ENCODE data around the gene CLIP2. TPM values are rescaled to one million over a fixed set of nuclear protein-coding genes. Genes with fewer than 3 reads are reported as not detected.

CLIP2 gene
- total RNA-seq, 4 donors from 2014 or later, result 35.4 to 212 (median 76.6) TPM

DNA sequence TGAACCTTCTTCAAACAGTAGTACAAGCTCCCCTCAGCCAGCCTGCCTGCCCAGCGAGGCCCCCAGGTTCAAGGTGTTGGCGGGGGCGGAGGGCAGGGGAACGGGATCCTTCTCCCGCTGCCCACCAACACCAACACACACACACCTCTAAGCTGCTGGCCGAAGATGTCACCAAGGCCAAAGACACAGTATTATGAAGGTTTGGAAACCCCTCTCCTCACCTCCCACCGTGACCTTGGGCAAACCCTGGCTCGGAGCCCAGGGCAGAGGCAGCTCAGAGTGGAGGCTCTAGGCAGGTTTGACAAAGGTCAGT, 115.1 kb downstream of the CLIP2 start:
- Histone ChIP-seq H3K36me3 (peaks cover 0 to 48% (median 0%) of the 10 kb centered on the region in 3 donors), H3K27me3 (no peaks in the 10 kb centered on the region), H3K27ac (no peak overlapping the region), H3K4me3 (no peak overlapping the region), H3K9me3 (no peaks in the 10 kb centered on the region), H3K4me1 (no peaks in the 10 kb centered on the region)
- DNase-seq, result no peak
- no peak for TF ChIP-seq POLR2A (IDR thresholded peaks at IDR 0.05)

DNA sequence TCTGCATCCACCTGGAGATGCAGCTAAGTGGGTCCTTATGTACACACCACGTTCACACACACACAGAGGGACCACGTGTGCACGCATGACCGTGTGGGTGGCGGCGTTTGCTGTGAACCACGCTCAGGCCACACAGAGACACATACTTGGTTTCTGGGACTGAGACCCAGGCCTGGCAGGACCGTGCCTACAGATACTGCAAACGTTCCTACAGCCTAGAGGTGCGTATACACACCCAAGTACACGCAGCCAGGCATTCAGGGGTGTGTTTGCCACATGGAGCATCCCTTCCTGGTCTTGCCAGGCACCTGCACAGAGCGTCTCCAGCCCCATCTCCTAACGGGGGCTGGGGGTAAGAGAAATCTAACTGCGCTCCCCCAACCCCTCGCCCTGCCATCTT, 115.5 kb downstream of the CLIP2 start:
- Histone ChIP-seq H3K36me3 (peaks cover 0 to 48% (median 0%) of the 10 kb centered on the region in 3 donors), H3K4me3 (no peak overlapping the region), H3K27me3 (no peaks in the 10 kb centered on the region), H3K4me1 (no peaks in the 10 kb centered on the region), H3K27ac (no peak overlapping the region), H3K9me3 (no peaks in the 10 kb centered on the region)
- TF ChIP-seq POLR2A (IDR thresholded peaks at IDR 0.05), result no peak
- TF ChIP-seq, protein P1, sequence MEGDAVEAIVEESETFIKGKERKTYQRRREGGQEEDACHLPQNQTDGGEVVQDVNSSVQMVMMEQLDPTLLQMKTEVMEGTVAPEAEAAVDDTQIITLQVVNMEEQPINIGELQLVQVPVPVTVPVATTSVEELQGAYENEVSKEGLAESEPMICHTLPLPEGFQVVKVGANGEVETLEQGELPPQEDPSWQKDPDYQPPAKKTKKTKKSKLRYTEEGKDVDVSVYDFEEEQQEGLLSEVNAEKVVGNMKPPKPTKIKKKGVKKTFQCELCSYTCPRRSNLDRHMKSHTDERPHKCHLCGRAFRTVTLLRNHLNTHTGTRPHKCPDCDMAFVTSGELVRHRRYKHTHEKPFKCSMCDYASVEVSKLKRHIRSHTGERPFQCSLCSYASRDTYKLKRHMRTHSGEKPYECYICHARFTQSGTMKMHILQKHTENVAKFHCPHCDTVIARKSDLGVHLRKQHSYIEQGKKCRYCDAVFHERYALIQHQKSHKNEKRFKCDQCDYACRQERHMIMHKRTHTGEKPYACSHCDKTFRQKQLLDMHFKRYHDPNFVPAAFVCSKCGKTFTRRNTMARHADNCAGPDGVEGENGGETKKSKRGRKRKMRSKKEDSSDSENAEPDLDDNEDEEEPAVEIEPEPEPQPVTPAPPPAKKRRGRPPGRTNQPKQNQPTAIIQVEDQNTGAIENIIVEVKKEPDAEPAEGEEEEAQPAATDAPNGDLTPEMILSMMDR (IDR thresholded peaks at IDR 0.05), result no peak
- DNase-seq, result no peak

DNA sequence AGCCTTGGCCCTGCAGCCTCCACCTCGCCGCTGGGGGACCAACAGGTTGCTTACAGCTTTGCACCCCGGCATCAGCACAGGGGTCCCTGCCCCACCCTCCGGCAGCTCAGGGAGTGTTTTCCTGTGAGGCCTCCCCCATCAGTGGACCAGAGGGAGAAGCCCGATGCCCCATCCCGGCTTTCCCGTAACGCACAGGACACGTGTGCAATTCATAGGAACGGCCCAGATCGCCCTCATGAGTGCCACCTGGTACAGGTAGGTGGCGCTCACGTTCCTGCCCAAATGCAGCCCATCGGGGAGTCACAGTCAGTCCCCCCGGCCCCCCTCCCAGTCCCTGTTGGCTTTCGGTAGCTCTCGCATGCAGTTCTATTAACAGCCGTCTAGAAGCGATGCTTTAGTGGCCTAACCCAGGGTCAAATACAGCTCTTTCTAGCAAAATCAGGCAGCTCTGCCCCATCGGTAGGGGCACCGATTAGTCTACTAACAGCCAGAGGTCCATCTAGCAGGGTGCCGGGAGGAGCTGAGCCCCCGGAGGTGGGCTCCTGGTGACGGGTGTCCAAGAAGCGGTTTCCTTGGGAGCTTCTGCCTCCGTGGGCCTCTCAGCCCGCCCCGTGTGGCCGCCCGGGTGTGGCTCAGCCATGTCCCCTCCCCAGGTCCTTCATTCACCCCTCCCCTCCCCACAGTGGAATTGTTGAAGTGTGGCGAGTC, 116.1 kb downstream of the CLIP2 start:
- no peak overlapping the region for H3K27ac ChIP-seq
- H3K9me3 ChIP-seq, result no peaks in the 10 kb centered on the region
- no peaks in the 10 kb centered on the region for H3K27me3 ChIP-seq
- no peak for DNase-seq
- H3K4me1 ChIP-seq, result no peaks in the 10 kb centered on the region
- no peak overlapping the region for H3K4me3 ChIP-seq
- H3K36me3 ChIP-seq, result peaks cover 0 to 44% (median 0%) of the 10 kb centered on the region in 3 donors
- no peak for TF ChIP-seq POLR2A (IDR thresholded peaks at IDR 0.05)
- TF ChIP-seq, protein P1 (IDR thresholded peaks at IDR 0.05), result peak in 2 of 6 experiments; percentile 15 to 24

DNA sequence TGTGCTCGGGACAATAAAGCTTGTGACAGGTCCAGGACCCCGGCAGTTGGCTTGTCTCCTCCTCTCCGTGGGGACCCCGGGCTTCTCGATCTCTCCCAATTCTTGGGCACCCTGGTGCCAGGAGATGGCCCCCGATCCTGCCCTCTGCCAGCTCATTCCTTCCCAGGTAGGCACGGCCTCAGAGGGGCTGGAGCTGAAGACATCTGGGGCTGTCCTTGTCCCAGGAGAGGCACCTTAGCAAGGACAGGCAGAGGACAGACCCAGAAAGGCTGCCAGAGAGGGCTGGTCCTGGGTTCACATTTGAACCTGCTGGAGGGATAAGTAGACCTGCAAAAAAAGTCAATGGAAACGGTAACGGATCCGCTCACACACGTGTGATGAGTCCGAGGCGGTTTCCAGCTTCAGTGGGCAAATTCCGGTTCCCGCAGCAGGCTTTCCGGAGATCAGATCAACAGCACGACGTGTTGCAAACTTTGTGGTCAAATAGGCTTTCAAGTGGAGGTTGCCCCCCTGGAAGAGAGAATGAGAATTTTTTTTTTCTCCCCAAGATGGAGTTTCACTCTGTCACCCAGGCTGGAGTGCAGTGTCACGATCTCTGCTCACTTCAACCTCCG, 116.8 kb downstream of the CLIP2 start:
- no peak for DNase-seq
- no peak overlapping the region for H3K27ac ChIP-seq
- no peak for TF ChIP-seq POLR2A (IDR thresholded peaks at IDR 0.05)
- TF ChIP-seq, protein P1 (IDR thresholded peaks at IDR 0.05), result no peak
- peaks cover 0 to 37% (median 0%) of the 10 kb centered on the region in 3 donors for H3K36me3 ChIP-seq
- no peaks in the 10 kb centered on the region for H3K9me3 ChIP-seq
- H3K4me3 ChIP-seq, result no peak overlapping the region
- no peaks in the 10 kb centered on the region for H3K4me1 ChIP-seq
- no peaks in the 10 kb centered on the region for H3K27me3 ChIP-seq

DNA sequence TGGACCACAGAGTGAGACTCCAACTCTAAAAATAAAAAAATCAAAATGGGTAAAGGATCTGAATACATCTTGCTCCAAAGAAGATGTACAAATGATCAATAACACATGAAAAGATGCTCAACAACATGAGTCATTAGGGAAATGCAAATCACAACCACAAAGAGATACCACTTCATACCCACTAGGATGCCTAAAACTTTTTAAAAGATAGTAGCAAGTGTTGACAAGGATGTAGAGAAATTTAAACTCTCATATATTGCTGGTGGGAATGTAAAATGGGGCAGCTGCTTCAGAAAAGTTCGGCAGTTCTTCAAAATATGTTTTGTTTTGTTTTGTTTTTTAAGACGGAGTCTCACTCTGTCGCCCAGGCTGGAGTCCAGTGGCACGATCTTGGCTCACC, 118.8 kb downstream of the CLIP2 start:
- Histone ChIP-seq H3K4me3 (no peak overlapping the region), H3K27ac (no peak overlapping the region), H3K36me3 (peaks cover 0 to 20% (median 0%) of the 10 kb centered on the region in 3 donors), H3K9me3 (no peaks in the 10 kb centered on the region), H3K27me3 (no peaks in the 10 kb centered on the region), H3K4me1 (no peaks in the 10 kb centered on the region)
- no peak for DNase-seq
- no peak for TF ChIP-seq POLR2A (IDR thresholded peaks at IDR 0.05)
- TF ChIP-seq, protein P1 (IDR thresholded peaks at IDR 0.05), result no peak

DNA sequence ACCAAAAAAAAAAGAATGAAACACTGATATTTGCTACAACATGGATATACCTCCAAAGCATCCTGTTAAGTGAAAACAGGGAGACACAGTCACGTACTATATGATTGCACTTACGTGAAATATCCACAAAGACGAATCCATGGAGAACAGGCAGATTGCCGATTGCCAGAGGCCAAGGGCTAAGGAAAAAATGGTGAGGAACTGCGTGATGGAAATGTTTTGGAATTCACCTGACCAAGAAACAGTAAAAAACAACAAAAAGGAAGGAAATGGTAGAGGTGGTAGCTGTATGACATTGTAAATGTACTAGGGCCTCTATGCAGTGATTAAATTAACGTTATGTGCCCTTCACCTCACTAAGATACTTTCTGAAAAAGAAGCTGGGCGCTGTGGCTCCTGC, 120.4 kb downstream of the CLIP2 start:
- H3K27ac ChIP-seq, result no peak overlapping the region
- peaks cover 0 to 6% (median 0%) of the 10 kb centered on the region in 3 donors for H3K36me3 ChIP-seq
- no peaks in the 10 kb centered on the region for H3K9me3 ChIP-seq
- H3K4me3 ChIP-seq, result no peak overlapping the region
- no peak for DNase-seq
- no peaks in the 10 kb centered on the region for H3K4me1 ChIP-seq
- no peaks in the 10 kb centered on the region for H3K27me3 ChIP-seq
- TF ChIP-seq, protein P1 (IDR thresholded peaks at IDR 0.05), result no peak
- TF ChIP-seq POLR2A (IDR thresholded peaks at IDR 0.05), result no peak

Measured in Peyer's patch (tissue), 4 donors.